Neutrophil (primary cell): ENCODE measurements around the gene SMPD3.

ENCODE experiments used
- H3K27ac ChIP-seq: fragments of 200-600 bp; sonication (generic); 2 replicates; pipeline ENCODE4 v1.5.1; 2016; ENCODE audit warnings: mild to moderate bottlenecking, moderate library complexity
- H3K27me3 ChIP-seq: fragments of 200-600 bp; sonication (generic); 2 replicates; pipeline ENCODE4 v1.6.0; 2016; ENCODE audit warnings: mild to moderate bottlenecking
- H3K36me3 ChIP-seq: fragments of 200-600 bp; sonication (generic); 2 replicates; pipeline ENCODE4 v1.5.1; 2017
- H3K4me1 ChIP-seq, 2 experiments: fragments of 200-600 bp in 1 of 2; sonication (generic) in 1 of 2; 1 replicate in 1 of 2; 2 replicates in 1 of 2; pipeline versions ENCODE4 v1.5.1 to v1.6.1; 2013 to 2016; ENCODE audit warnings: low read depth in 1 of 2, low read length in 1 of 2, mild to moderate bottlenecking in 1 of 2, moderate library complexity in 1 of 2; ENCODE audit not compliant: control insufficient read depth in 1 of 2, insufficient read depth in 1 of 2
- H3K4me3 ChIP-seq, 2 experiments: fragments of 200-600 bp in 1 of 2; sonication (generic) in 1 of 2; 1 replicate in 1 of 2; 2 replicates in 1 of 2; pipeline ENCODE4 v1.5.1; 2013 to 2016; ENCODE audit warnings: low read depth in 1 of 2, low read length in 1 of 2, mild to moderate bottlenecking in 1 of 2, moderate library complexity in 1 of 2
- H3K9me3 ChIP-seq: fragments of 200-600 bp; sonication (generic); 2 replicates; pipeline ENCODE4 v1.5.1; 2016
- TF ChIP-seq, protein P1 (sequence below): fragments of 200-600 bp; sonication (generic); IDR thresholded peaks from 2 replicates; pipeline ENCODE4 v1.5.1; 2016; ENCODE audit warnings: antibody characterized with exemption

The SMPD3 gene

GRCh38 chr16:68446681-68447652 lies 1.3 kb downstream of the SMPD3 start:
- no peak overlapping the region for H3K4me3 ChIP-seq
- TF ChIP-seq, protein P1, sequence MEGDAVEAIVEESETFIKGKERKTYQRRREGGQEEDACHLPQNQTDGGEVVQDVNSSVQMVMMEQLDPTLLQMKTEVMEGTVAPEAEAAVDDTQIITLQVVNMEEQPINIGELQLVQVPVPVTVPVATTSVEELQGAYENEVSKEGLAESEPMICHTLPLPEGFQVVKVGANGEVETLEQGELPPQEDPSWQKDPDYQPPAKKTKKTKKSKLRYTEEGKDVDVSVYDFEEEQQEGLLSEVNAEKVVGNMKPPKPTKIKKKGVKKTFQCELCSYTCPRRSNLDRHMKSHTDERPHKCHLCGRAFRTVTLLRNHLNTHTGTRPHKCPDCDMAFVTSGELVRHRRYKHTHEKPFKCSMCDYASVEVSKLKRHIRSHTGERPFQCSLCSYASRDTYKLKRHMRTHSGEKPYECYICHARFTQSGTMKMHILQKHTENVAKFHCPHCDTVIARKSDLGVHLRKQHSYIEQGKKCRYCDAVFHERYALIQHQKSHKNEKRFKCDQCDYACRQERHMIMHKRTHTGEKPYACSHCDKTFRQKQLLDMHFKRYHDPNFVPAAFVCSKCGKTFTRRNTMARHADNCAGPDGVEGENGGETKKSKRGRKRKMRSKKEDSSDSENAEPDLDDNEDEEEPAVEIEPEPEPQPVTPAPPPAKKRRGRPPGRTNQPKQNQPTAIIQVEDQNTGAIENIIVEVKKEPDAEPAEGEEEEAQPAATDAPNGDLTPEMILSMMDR = no peak
- H3K9me3 ChIP-seq = no peaks in the 10 kb centered on the region
- no peak overlapping the region for H3K27ac ChIP-seq
- H3K27me3 ChIP-seq = peaks cover 99% of the 10 kb centered on the region
- H3K4me1 ChIP-seq = peaks cover 8 to 14% of the 10 kb centered on the region in 2 experiments
- no peaks in the 10 kb centered on the region for H3K36me3 ChIP-seq

DNA sequence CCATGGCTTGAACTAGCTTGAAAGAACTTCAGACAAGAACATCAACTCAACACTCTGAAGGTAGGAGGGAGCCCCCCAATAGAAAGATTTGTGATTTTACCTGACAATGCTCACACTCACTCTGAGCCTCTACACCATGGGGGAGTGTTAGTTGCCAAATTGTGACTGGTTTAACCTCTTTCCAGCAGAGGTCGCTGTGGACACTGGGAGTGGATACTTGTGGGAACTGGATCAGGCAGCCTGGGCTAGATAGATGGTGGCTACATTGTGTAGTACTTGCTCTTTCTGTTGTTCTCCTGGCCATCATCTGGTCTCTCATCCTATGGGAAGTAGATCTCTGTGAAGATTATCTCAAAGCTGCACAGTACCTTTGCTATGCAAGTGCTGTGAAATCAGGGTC lies 2.9 kb downstream of the SMPD3 start:
- TF ChIP-seq, protein P1 = no peak
- peaks cover 8 to 14% of the 10 kb centered on the region in 2 experiments for H3K4me1 ChIP-seq

GRCh38 chr16:68444056-68444657 lies 4.2 kb downstream of the SMPD3 start:
- Histone ChIP-seq H3K9me3 (no peaks in the 10 kb centered on the region), H3K27me3 (peaks cover 100% of the 10 kb centered on the region), H3K4me1 (peaks cover 8 to 14% of the 10 kb centered on the region in 2 experiments), H3K27ac (no peak overlapping the region), H3K36me3 (no peaks in the 10 kb centered on the region), H3K4me3 (no peak overlapping the region)
- TF ChIP-seq, protein P1 = no peak

More for the DNA sequence above, 2.9 kb downstream of the SMPD3 start:
- H3K27ac ChIP-seq = no peak overlapping the region
- peaks cover 99% of the 10 kb centered on the region for H3K27me3 ChIP-seq
- H3K36me3 ChIP-seq = no peaks in the 10 kb centered on the region
- no peaks in the 10 kb centered on the region for H3K9me3 ChIP-seq
- no peak overlapping the region for H3K4me3 ChIP-seq

GRCh38 chr16:68436581-68436980 lies 11.7 kb downstream of the SMPD3 start:
- no peaks in the 10 kb centered on the region for H3K4me1 ChIP-seq
- no peak overlapping the region for H3K27ac ChIP-seq
- H3K36me3 ChIP-seq = no peaks in the 10 kb centered on the region
- no peak overlapping the region for H3K4me3 ChIP-seq
- TF ChIP-seq, protein P1 = no peak
- H3K27me3 ChIP-seq = peaks cover 48% of the 10 kb centered on the region
- H3K9me3 ChIP-seq = no peaks in the 10 kb centered on the region

DNA sequence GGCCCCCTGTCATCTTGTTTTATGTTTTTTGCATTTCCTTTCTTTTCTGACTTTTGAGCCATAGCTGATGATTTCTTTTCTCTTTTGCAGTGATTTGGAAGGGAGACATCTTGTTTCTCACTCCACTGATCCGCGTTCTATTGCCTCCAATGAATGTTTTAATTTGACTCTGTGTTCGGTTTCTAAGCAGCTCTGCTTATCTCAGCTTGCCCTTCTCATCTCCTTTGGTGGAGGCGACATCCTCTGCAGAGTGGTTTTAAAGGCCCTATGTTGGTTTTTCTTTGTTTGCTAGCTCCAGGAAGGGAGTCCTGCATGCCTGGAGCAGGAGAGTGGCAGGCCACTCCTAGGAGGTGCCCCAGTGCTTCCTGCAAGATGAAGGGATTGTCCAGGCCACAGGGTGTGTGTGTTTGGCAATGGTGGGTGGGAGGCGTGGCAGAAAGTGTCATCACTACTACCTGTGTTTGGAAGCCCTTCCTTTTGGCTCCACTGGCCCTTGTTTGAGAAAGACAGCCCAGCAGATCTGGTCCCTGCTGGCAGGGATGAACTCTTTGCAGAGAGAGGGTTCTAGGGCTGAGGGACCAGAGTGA lies 13.6 kb downstream of the SMPD3 start:
- no peaks in the 10 kb centered on the region for H3K9me3 ChIP-seq
- H3K4me3 ChIP-seq = no peak overlapping the region
- H3K27ac ChIP-seq = no peak overlapping the region
- TF ChIP-seq, protein P1 = no peak
- H3K36me3 ChIP-seq = no peaks in the 10 kb centered on the region
- H3K27me3 ChIP-seq = peaks cover 29% of the 10 kb centered on the region
- H3K4me1 ChIP-seq = no peaks in the 10 kb centered on the region
